22Rv1 (cell line): Measurements from ENCODE around the gene NPPC.

Experiments
- CTCF ChIP-seq: fragments of 450-650 bp; IDR thresholded peaks from 2 replicates; pipeline ENCODE4 v1.5.1; 2017; ENCODE audit warnings: mild to moderate bottlenecking
- ZFX ChIP-seq: fragments of 450-650 bp; IDR thresholded peaks from 2 replicates; pipeline ENCODE4 v1.6.1; 2017; ENCODE audit warnings: antibody characterized with exemption, borderline replicate concordance

GRCh38 chr2:231917280-231918066 is 8.7 kb downstream of the NPPC start:
- TF ChIP-seq CTCF, result no peak
- no peak for TF ChIP-seq ZFX
